Embryonic facial prominence (tissue), 1 donor: ENCODE results near the gene TRABD.
A peak's percentile ranks its signal among the peaks of the same experiment; 100 is the strongest.
"Not testable (repeated sequence)": the region's sequence is repeated elsewhere in the genome, so short reads cannot be mapped to it uniquely, and the experiment has no call there.

Experiments
- DNase-seq: peaks from one replicate; pipeline ENCODE4 v3.0.0-alpha.2; 2016; ENCODE audit errors: extremely low spot score

Gene TRABD

GRCh38 chr22:50185375-50186087 lies at the start of gene TRABD:
Gene TRABD, plus strand, starts transcription at chr22:50185913. Its CDS starts 7,148 bp downstream, at chr22:50193061.
- peak; percentile 85 for DNase-seq

- DNase-seq = no peak
Measured at GRCh38 chr22:50136581-50137015, 49.1 kb upstream of the TRABD start.

- not testable (repeated sequence) for DNase-seq
Measured at GRCh38 chr22:50137277-50137676, 48.4 kb upstream of the TRABD start.

GRCh38 chr22:50138041-50138440 lies 47.7 kb upstream of the TRABD start:
- no peak for DNase-seq

- no peak for DNase-seq
Measured at GRCh38 chr22:50138988-50139387, 46.7 kb upstream of the TRABD start.

- no peak for DNase-seq
Measured at GRCh38 chr22:50139843-50140415, 45.8 kb upstream of the TRABD start.

- DNase-seq = no peak
Measured at GRCh38 chr22:50140615-50141014, 45.1 kb upstream of the TRABD start.

- DNase-seq = no peak
Measured at GRCh38 chr22:50141462-50141861, 44.3 kb upstream of the TRABD start.

GRCh38 chr22:50141891-50142363 lies 43.8 kb upstream of the TRABD start:
- DNase-seq = no peak

GRCh38 chr22:50143096-50143495 lies 42.6 kb upstream of the TRABD start:
- no peak for DNase-seq

- no peak for DNase-seq
Measured at GRCh38 chr22:50144005-50144614, 41.6 kb upstream of the TRABD start.

GRCh38 chr22:50145721-50146438 lies 39.8 kb upstream of the TRABD start:
- peak; percentile 60 for DNase-seq

GRCh38 chr22:50146439-50147238 lies 39.1 kb upstream of the TRABD start:
- DNase-seq = no peak

GRCh38 chr22:50147258-50148165 lies 38.2 kb upstream of the TRABD start:
- not testable (repeated sequence) for DNase-seq

- DNase-seq = no peak
Measured at GRCh38 chr22:50148166-50148500, 37.6 kb upstream of the TRABD start.

- DNase-seq = no peak
Measured at GRCh38 chr22:50148991-50149721, 36.6 kb upstream of the TRABD start.

GRCh38 chr22:50150161-50151129 lies 35.3 kb upstream of the TRABD start:
- no peak for DNase-seq
